Fibroblast of skin of abdomen (primary cell): Measurements from ENCODE around the gene CD320.

Experiments used
- DNase-seq: peaks from one replicate; pipeline ENCODE4 v3.0.0-alpha.2; 2013

The CD320 gene

GRCh38 chr19:8252922-8253589, 55.1 kb downstream of the CD320 start:
- peak; percentile 70 for DNase-seq
